Astrocyte (in vitro differentiated cells and primary cell): ENCODE results near the gene ANKRD2.

ENCODE experiments used
- EZH2 ChIP-seq: IDR thresholded peaks from 2 replicates; pipeline ENCODE4 v1.6.1; 2012; ENCODE audit warnings: mild to moderate bottlenecking, low read length, inconsistent platforms; ENCODE audit not compliant: insufficient read depth
- TF ChIP-seq, protein P1 (sequence below): IDR thresholded peaks from 2 replicates; pipeline ENCODE4 v1.5.1; 2011; ENCODE audit warnings: low read depth, mild to moderate bottlenecking, inconsistent platforms, low read length, moderate library complexity; ENCODE audit not compliant: insufficient read depth

DNA sequence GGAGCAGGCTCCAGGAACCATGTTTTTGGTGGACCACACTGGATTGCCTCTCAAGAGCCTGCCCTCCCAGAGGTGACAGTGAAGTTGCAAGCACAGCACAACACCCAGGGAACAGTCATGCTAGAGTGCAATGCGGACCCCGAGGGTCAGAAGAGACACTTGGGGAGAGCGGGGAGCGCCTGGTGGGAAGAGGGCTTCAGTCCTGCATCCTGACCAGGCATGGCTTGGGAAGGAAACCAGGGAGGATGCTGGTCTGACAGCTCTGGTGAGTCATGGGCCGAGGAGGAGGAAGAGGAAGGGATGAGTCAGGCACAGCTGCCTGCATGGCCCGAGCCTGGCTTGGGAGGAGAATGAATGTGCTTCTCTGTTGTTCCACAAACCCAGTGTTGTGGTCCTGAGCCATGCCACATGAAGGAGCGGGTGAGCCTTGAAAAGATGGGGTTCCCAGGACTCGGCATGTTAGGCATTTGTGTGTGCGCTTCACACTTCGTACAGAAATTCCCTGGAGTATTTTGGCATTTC is 29.5 kb upstream of the ANKRD2 start:
- TF ChIP-seq, protein P1, sequence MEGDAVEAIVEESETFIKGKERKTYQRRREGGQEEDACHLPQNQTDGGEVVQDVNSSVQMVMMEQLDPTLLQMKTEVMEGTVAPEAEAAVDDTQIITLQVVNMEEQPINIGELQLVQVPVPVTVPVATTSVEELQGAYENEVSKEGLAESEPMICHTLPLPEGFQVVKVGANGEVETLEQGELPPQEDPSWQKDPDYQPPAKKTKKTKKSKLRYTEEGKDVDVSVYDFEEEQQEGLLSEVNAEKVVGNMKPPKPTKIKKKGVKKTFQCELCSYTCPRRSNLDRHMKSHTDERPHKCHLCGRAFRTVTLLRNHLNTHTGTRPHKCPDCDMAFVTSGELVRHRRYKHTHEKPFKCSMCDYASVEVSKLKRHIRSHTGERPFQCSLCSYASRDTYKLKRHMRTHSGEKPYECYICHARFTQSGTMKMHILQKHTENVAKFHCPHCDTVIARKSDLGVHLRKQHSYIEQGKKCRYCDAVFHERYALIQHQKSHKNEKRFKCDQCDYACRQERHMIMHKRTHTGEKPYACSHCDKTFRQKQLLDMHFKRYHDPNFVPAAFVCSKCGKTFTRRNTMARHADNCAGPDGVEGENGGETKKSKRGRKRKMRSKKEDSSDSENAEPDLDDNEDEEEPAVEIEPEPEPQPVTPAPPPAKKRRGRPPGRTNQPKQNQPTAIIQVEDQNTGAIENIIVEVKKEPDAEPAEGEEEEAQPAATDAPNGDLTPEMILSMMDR = no peak
- no peak for TF ChIP-seq EZH2
